ENCODE results near the gene POLR3B.

Gene POLR3B

GRCh38 chr12:106342397-106343213 lies 14.9 kb upstream of the POLR3B start:
- no peaks in the 10 kb centered on the region for H3K4me1 ChIP-seq (ENCODE audit: control insufficient read depth, low read length)
- no peak for TF ChIP-seq EZH2phosphoT487 (IDR thresholded peaks at IDR 0.05; ENCODE audit: borderline replicate concordance, low read length)
- TF ChIP-seq CTCF (IDR thresholded peaks at IDR 0.05; ENCODE audit: low read depth, low read length, poor library complexity, severe bottlenecking) = no peak
- no peaks in the 10 kb centered on the region for H3K9me2 ChIP-seq (replicated peaks; ENCODE audit: control insufficient read depth, low read length)
- no peaks in the 10 kb centered on the region for H3F3A ChIP-seq (ENCODE audit: control insufficient read depth, insufficient read depth)
- H3K4me3 ChIP-seq (ENCODE audit: low read length) = no peak overlapping the region
- H3K4me2 ChIP-seq (ENCODE audit: low read length) = no peak overlapping the region
- no peak overlapping the region for H3K27ac ChIP-seq (ENCODE audit: low read depth, low read length)
- no peaks in the 10 kb centered on the region for H3K79me2 ChIP-seq (ENCODE audit: control insufficient read depth, low read length)
- no peaks in the 10 kb centered on the region for H3K9me3 ChIP-seq (ENCODE audit: control insufficient read depth, insufficient read depth, low read length)
- H3K36me3 ChIP-seq (ENCODE audit: control insufficient read depth, low read length) = no peaks in the 10 kb centered on the region
- H4K20me1 ChIP-seq (ENCODE audit: control insufficient read depth, insufficient read depth, low read depth, low read length) = no peaks in the 10 kb centered on the region
- H3K27me3 ChIP-seq (ENCODE audit: control insufficient read depth, low read length) = no peaks in the 10 kb centered on the region; the same call in 1 of the 2 replicates

GRCh38 chr12:106343214-106343528 lies 14.4 kb upstream of the POLR3B start:
- TF ChIP-seq CTCF (IDR thresholded peaks at IDR 0.05; ENCODE audit: low read depth, low read length, poor library complexity, severe bottlenecking) (no peak), EZH2phosphoT487 (IDR thresholded peaks at IDR 0.05; ENCODE audit: borderline replicate concordance, low read length) (no peak)
- Histone ChIP-seq H3K4me3 (ENCODE audit: low read length) (no peak overlapping the region), H3K4me1 (ENCODE audit: control insufficient read depth, low read length) (no peaks in the 10 kb centered on the region), H3K27me3 (ENCODE audit: control insufficient read depth, low read length) (no peaks in the 10 kb centered on the region; the same call in 1 of the 2 replicates), H3F3A (ENCODE audit: control insufficient read depth, insufficient read depth) (no peaks in the 10 kb centered on the region), H3K9me2 (replicated peaks; ENCODE audit: control insufficient read depth, low read length) (no peaks in the 10 kb centered on the region), H4K20me1 (ENCODE audit: control insufficient read depth, insufficient read depth, low read depth, low read length) (no peaks in the 10 kb centered on the region), H3K9me3 (ENCODE audit: control insufficient read depth, insufficient read depth, low read length) (no peaks in the 10 kb centered on the region), H3K79me2 (ENCODE audit: control insufficient read depth, low read length) (no peaks in the 10 kb centered on the region), H3K27ac (ENCODE audit: low read depth, low read length) (no peak overlapping the region), H3K4me2 (ENCODE audit: low read length) (no peak overlapping the region), H3K36me3 (ENCODE audit: control insufficient read depth, low read length) (no peaks in the 10 kb centered on the region)

GRCh38 chr12:106344131-106344530 lies 13.4 kb upstream of the POLR3B start:
- no peak for TF ChIP-seq EZH2phosphoT487 (IDR thresholded peaks at IDR 0.05; ENCODE audit: borderline replicate concordance, low read length)
- TF ChIP-seq CTCF (IDR thresholded peaks at IDR 0.05; ENCODE audit: low read depth, low read length, poor library complexity, severe bottlenecking) = no peak

More at GRCh38 chr12:106344131-106344530, 13.4 kb upstream of the POLR3B start:
- no peaks in the 10 kb centered on the region for H3K36me3 ChIP-seq (ENCODE audit: control insufficient read depth, low read length)
- no peaks in the 10 kb centered on the region for H4K20me1 ChIP-seq (ENCODE audit: control insufficient read depth, insufficient read depth, low read depth, low read length)
- no peaks in the 10 kb centered on the region for H3K79me2 ChIP-seq (ENCODE audit: control insufficient read depth, low read length)
- H3K27ac ChIP-seq (ENCODE audit: low read depth, low read length) = no peak overlapping the region
- H3K9me2 ChIP-seq (replicated peaks; ENCODE audit: control insufficient read depth, low read length) = no peaks in the 10 kb centered on the region
- no peaks in the 10 kb centered on the region for H3K4me1 ChIP-seq (ENCODE audit: control insufficient read depth, low read length)
- no peak overlapping the region for H3K4me3 ChIP-seq (ENCODE audit: low read length)
- H3K27me3 ChIP-seq (ENCODE audit: control insufficient read depth, low read length) = peaks cover 2% of the 10 kb centered on the region
- H3K9me3 ChIP-seq (ENCODE audit: control insufficient read depth, insufficient read depth, low read length) = no peaks in the 10 kb centered on the region
- no peaks in the 10 kb centered on the region for H3F3A ChIP-seq (ENCODE audit: control insufficient read depth, insufficient read depth)
- no peak overlapping the region for H3K4me2 ChIP-seq (ENCODE audit: low read length)

Measured in DOHH2 (cell line).